Thoracic aorta (tissue), 2 donors: ENCODE results near the gene VMP1. TPM values are rescaled to one million over a fixed set of nuclear protein-coding genes. Genes with fewer than 3 reads are reported as not detected.
"Not testable (repeated sequence)": the region's sequence is repeated elsewhere in the genome, so short reads cannot be mapped to it uniquely, and the experiment has no call there.

Source experiments
- ATAC-seq: fragments of 150-250 bp; one replicate; pipeline ENCODE4 v1.8.0; 2017; ENCODE audit warnings: low read depth; ENCODE audit not compliant: insufficient number of reproducible peaks, low FRiP score
- DNase-seq: peaks from one replicate; pipeline ENCODE4 v3.0.0-alpha.2; 2020; ENCODE audit warnings: low spot score
- H3K27ac ChIP-seq, 2 donors: fragments of 200-600 bp; sonication (generic); 1 replicate in 1 of 2; 2 replicates in 1 of 2; pipeline ENCODE4 v1.5.1; 2016; ENCODE audit warnings: mild to moderate bottlenecking in 2 of 2, moderate library complexity in 2 of 2
- H3K27me3 ChIP-seq: fragments of 200-600 bp; sonication (generic); replicated peaks from 2 replicates; pipeline ENCODE4 v1.6.0; 2016; ENCODE audit warnings: mild to moderate bottlenecking; ENCODE audit not compliant: insufficient read depth
- H3K36me3 ChIP-seq: fragments of 200-600 bp; sonication (generic); one replicate; pipeline ENCODE4 v1.5.1; 2016
- H3K4me1 ChIP-seq, 2 donors: fragments of 200-600 bp; sonication (generic); 1 replicate in 1 of 2; 2 replicates in 1 of 2; pipeline versions ENCODE4 v1.5.1 to v1.6.0; 2016; ENCODE audit warnings: low read depth in 2 of 2, mild to moderate bottlenecking in 1 of 2; ENCODE audit not compliant: control insufficient read depth in 1 of 2
- H3K4me3 ChIP-seq: fragments of 200-600 bp; sonication (generic); 2 replicates; pipeline ENCODE4 v1.5.1; 2016; ENCODE audit warnings: mild to moderate bottlenecking
- H3K9me3 ChIP-seq: fragments of 200-600 bp; sonication (generic); 2 replicates; pipeline ENCODE4 v1.5.1; 2016
- CTCF ChIP-seq: fragments of 200-600 bp; sonication (generic); IDR thresholded peaks from one replicate; pipeline ENCODE4 v1.5.1; 2019; ENCODE audit warnings: antibody characterized with exemption
- total RNA-seq, 2 donors: library from RNA; depleted of rRNA; stranded (reverse); fragments of >200 nt; gene quantifications; one replicate each; pipeline versions ENCODE4 v1.1.0 to v1.2.3, GENCODE V29; 2016

VMP1 gene
- total RNA-seq, 2 donors from 2014 or later = 183 to 728 TPM

- H3K27ac ChIP-seq = peak overlapping the region; percentile 6 to 68
- H3K27me3 ChIP-seq = no peaks in the 10 kb centered on the region
- no peaks in the 10 kb centered on the region for H3K36me3 ChIP-seq
- no peak overlapping the region for H3K4me3 ChIP-seq
- TF ChIP-seq CTCF = no peak
- H3K4me1 ChIP-seq = peaks cover 34 to 49% of the 10 kb centered on the region in 2 donors
- ATAC-seq = no peak
- DNase-seq = no peak
- H3K9me3 ChIP-seq = no peaks in the 10 kb centered on the region
Observed at GRCh38 chr17:59757470-59757869, 50.0 kb downstream of the VMP1 start.

- no peaks in the 10 kb centered on the region for H3K36me3 ChIP-seq
- peak overlapping the region in 1 of 2 donors; percentile 68 for H3K27ac ChIP-seq
- H3K4me3 ChIP-seq = no peak overlapping the region
- DNase-seq (no peak), ATAC-seq (no peak)
- TF ChIP-seq CTCF = no peak
- H3K27me3 ChIP-seq = no peaks in the 10 kb centered on the region
- H3K9me3 ChIP-seq = no peaks in the 10 kb centered on the region
- H3K4me1 ChIP-seq = peaks cover 39 to 54% of the 10 kb centered on the region in 2 donors
Observed at GRCh38 chr17:59757881-59758385, 50.5 kb downstream of the VMP1 start.

DNA sequence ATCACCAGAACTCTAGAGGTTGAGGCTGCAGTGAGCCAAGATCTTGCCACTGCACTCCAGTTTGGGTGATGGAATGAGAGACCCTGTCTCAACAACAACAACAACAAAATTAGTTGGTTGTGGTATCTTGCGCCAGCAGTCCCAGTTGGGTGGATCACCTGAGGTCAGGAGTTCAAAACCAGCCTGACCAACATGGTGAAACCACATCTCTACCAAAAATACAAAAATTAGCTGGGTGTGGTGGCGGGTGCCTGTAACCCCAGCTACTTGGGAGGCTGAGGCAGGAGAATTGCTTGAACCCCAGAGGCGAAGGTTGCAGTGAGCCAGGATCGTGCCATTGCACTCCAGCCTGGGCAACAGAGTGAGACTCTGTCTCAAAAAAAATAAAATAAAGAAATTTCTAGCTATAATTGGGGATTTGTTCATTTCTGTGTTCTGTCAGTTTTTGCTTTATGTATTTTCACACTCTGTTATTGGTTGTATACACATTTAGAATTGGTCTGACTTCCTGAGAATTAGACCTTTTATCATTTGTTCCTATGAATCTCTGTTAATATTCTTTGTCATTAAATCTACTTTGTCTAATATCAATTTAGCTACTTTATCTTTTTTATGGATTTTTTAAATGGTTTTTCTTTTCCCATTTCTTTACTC, 51.7 kb downstream of the VMP1 start:
- not testable (repeated sequence) for H3K36me3 ChIP-seq, H3K9me3 ChIP-seq, ATAC-seq, H3K27me3 ChIP-seq, H3K27ac ChIP-seq, DNase-seq, H3K4me3 ChIP-seq
- peaks cover 43 to 53% of the 10 kb centered on the region in 2 donors for H3K4me1 ChIP-seq

- H3K4me1 ChIP-seq = peaks cover 36 to 45% of the 10 kb centered on the region in 2 donors
- H3K36me3 ChIP-seq = peaks cover 2% of the 10 kb centered on the region
- ATAC-seq = no peak
- no peak for DNase-seq
- no peak for TF ChIP-seq CTCF
- no peaks in the 10 kb centered on the region for H3K27me3 ChIP-seq
- H3K27ac ChIP-seq = no peak overlapping the region
- no peak overlapping the region for H3K4me3 ChIP-seq
- no peaks in the 10 kb centered on the region for H3K9me3 ChIP-seq
Observed at GRCh38 chr17:59760160-59760559, 52.7 kb downstream of the VMP1 start.

- Histone ChIP-seq H3K27me3 (no peaks in the 10 kb centered on the region), H3K4me3 (peak overlapping the region; percentile 21), H3K36me3 (peaks cover 3% of the 10 kb centered on the region), H3K9me3 (no peaks in the 10 kb centered on the region), H3K4me1 (peaks cover 25 to 32% of the 10 kb centered on the region in 2 donors), H3K27ac (peak overlapping the region; percentile 25 to 57)
- no peak for TF ChIP-seq CTCF
- ATAC-seq (no peak), DNase-seq (no peak)
Observed at GRCh38 chr17:59761385-59762048, 54.1 kb downstream of the VMP1 start.
